Endothelial cell of umbilical vein (primary cell): ENCODE measurements around the gene ITSN2.

Source experiments
- EZH2 ChIP-seq: IDR thresholded peaks from 2 replicates; pipeline ENCODE4 v1.6.1; 2012; ENCODE audit warnings: borderline replicate concordance, low read depth, mild to moderate bottlenecking, moderate library complexity, low read length, inconsistent platforms; ENCODE audit not compliant: severe bottlenecking
- POLR2AphosphoS5 ChIP-seq: IDR thresholded peaks from 2 replicates; pipeline ENCODE4 v1.6.1; 2012; ENCODE audit warnings: low read depth, mild to moderate bottlenecking, control low read depth, low read length, moderate library complexity; ENCODE audit not compliant: insufficient read depth
- TF ChIP-seq, protein P1 (sequence below), 2 donors: IDR thresholded peaks; 1 replicate in 1 of 2; 2 replicates in 1 of 2; pipeline ENCODE4 v1.5.1; 2011; ENCODE audit warnings: low read length in 2 of 2, mild to moderate bottlenecking in 2 of 2, moderate library complexity in 2 of 2, control low read depth in 1 of 2, inconsistent platforms in 1 of 2, low read depth in 1 of 2; ENCODE audit not compliant: insufficient read depth in 1 of 2; ENCODE audit errors: extremely low read depth in 1 of 2

DNA sequence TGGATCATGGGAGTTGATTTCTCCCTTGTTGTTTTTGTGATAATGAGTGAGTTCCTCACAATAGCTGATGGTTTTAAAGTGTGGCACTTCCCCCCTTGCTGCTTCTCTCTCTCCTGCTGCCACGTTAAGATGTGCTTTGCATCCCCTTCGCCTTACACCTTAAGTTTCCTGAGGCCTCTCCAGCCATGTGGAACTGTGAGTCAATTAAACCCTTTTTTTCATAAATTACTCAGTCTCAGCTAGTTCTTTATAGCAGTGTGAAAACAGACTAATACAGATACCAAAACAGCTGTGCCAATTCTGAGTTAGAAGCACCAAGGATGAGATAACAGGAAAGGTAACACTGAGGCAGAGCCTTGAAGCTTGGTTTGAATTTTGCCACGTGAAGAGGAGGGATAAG lies 44.7 kb downstream of the ITSN2 start:
- no peak for TF ChIP-seq POLR2AphosphoS5
- TF ChIP-seq, protein P1, sequence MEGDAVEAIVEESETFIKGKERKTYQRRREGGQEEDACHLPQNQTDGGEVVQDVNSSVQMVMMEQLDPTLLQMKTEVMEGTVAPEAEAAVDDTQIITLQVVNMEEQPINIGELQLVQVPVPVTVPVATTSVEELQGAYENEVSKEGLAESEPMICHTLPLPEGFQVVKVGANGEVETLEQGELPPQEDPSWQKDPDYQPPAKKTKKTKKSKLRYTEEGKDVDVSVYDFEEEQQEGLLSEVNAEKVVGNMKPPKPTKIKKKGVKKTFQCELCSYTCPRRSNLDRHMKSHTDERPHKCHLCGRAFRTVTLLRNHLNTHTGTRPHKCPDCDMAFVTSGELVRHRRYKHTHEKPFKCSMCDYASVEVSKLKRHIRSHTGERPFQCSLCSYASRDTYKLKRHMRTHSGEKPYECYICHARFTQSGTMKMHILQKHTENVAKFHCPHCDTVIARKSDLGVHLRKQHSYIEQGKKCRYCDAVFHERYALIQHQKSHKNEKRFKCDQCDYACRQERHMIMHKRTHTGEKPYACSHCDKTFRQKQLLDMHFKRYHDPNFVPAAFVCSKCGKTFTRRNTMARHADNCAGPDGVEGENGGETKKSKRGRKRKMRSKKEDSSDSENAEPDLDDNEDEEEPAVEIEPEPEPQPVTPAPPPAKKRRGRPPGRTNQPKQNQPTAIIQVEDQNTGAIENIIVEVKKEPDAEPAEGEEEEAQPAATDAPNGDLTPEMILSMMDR (IDR thresholded peaks at IDR 0.05; ENCODE audit: extremely low read depth in 1 of 2, insufficient read depth in 1 of 2, low read depth in 1 of 2, low read length in 2 of 2), result no peak
- no peak for TF ChIP-seq EZH2
